H1 (cell line): ENCODE results near the gene RAB25. TPM values are rescaled to one million over a fixed set of nuclear protein-coding genes. Genes with fewer than 3 reads are reported as not detected.

Source experiments
- EGR1 ChIP-seq: IDR thresholded peaks from 2 replicates; pipeline ENCODE4 v1.6.1; 2011; ENCODE audit warnings: low read depth, low read length, borderline replicate concordance
- KDM5A ChIP-seq: fragments of 200-600 bp; IDR thresholded peaks from 2 replicates; pipeline ENCODE4 v1.7.1; 2012; ENCODE audit warnings: mild to moderate bottlenecking, low read length, inconsistent platforms, mixed read lengths
- MAFK ChIP-seq: IDR thresholded peaks from 2 replicates; pipeline ENCODE4 v1.6.1; 2012; ENCODE audit warnings: low read depth, mild to moderate bottlenecking, improper control_type of control experiment, low read length
- POLR2AphosphoS5 ChIP-seq: IDR thresholded peaks from 2 replicates; pipeline ENCODE4 v1.6.1; 2011; ENCODE audit warnings: low read depth, low read length
- polyA plus RNA-seq, 7 experiments: library from polyadenylated mRNA; depleted of rRNA in 3 of 7; stranded (reverse) in 5 of 7; unstranded in 2 of 7; fragments of >200 nt in 5 of 7; fragments of 200-250 nt in 2 of 7; gene quantifications; 1 replicate in 5 of 7; 2 replicates in 1 of 7; 4 replicates in 1 of 7; pipeline versions ENCODE4 v1.2.1 to v1.2.3, GENCODE V29; 2011 to 2013; ENCODE audit warnings: missing spikeins in 2 of 7, mixed read lengths in 2 of 7
- total RNA-seq: library from RNA; stranded (reverse); fragmentation: NEBNext Ultra II Directional; extraction: Animal tissue kit (Norgen Biotek cat#: 25700); gene quantifications from 2 replicates; pipeline ENCODE4 v1.2.1, GENCODE V29; 2021

RAB25 gene
- total and polyA plus RNA-seq, 2 of the 8 experiments (the other 6 are each of a cell fraction or from before 2014, with no cell fraction given): 34.8 to 98.2 TPM

DNA sequence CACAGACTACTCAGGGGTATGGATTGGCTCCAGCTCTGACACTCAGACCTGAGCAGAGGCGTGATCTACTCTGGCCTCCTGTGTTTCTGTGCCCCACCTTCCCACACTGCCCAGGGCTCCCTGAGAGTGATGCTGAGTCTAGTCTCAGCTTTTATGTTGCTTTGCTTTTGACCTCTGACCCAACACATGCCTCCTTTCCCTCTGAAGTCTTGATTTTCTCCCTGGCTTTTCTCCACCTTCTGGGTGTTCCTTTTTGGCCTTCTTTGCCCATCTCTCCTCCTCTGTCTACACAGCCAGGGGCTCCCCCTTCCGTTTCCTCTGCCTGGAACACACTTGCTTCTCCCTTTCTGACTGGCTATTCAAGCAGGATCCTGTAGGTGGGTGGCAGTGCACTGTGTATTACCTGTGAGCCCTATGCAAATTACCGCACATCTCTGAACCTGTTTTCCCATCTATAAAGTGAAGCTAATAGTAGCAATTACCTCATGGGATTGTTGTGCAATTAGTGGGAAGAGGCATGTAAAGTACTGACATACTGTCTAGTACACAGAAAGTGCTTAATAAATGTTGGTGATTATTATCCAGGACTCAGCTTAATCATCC, 35.0 kb downstream of the RAB25 start (continued):
- TF ChIP-seq KDM5A: no peak
- TF ChIP-seq EGR1: no peak
- TF ChIP-seq POLR2AphosphoS5: no peak
- no peak for TF ChIP-seq MAFK
